ENCODE measurements around the gene CCDC138.

CCDC138 gene

GRCh38 chr2:108845923-108846322 is 59.4 kb downstream of the CCDC138 start:
- no peak for TF ChIP-seq CTCF (IDR thresholded peaks at IDR 0.05; ENCODE audit: low read depth, low read length, missing control alignments)
- H3K4me3 ChIP-seq (ENCODE audit: low read depth, low read length), result no peak overlapping the region
- DNase-seq (ENCODE audit: low read depth), result no peak
- in situ Hi-C loops (cut with HindIII; ENCODE audit: low sequenced_read_pairs), result no loop called here

GRCh38 chr2:108847000-108847399 is 60.4 kb downstream of the CCDC138 start:
- no peak for TF ChIP-seq CTCF (IDR thresholded peaks at IDR 0.05; ENCODE audit: low read depth, low read length, missing control alignments)
- DNase-seq (ENCODE audit: low read depth), result no peak
- H3K4me3 ChIP-seq (ENCODE audit: low read depth, low read length), result no peak overlapping the region
- in situ Hi-C loops (cut with HindIII; ENCODE audit: low sequenced_read_pairs), result no loop called here

GRCh38 chr2:108852375-108852774 is 65.8 kb downstream of the CCDC138 start:
- in situ Hi-C loops (cut with HindIII; ENCODE audit: low sequenced_read_pairs), result no loop called here
- no peak for TF ChIP-seq CTCF (IDR thresholded peaks at IDR 0.05; ENCODE audit: low read depth, low read length, missing control alignments)
- no peak for DNase-seq (ENCODE audit: low read depth)
- no peak overlapping the region for H3K4me3 ChIP-seq (ENCODE audit: low read depth, low read length)

- TF ChIP-seq CTCF (IDR thresholded peaks at IDR 0.05; ENCODE audit: low read depth, low read length, missing control alignments), result no peak
- in situ Hi-C loops (cut with HindIII; ENCODE audit: low sequenced_read_pairs), result no loop called here
- DNase-seq (ENCODE audit: low read depth), result no peak
- H3K4me3 ChIP-seq (ENCODE audit: low read depth, low read length), result no peak overlapping the region
These were observed 66.8 kb downstream of the CCDC138 start for GRCh38 chr2:108853421-108853820.

- no peak overlapping the region for H3K4me3 ChIP-seq (ENCODE audit: low read depth, low read length)
- in situ Hi-C loops (cut with HindIII; ENCODE audit: low sequenced_read_pairs), result no loop called here
- TF ChIP-seq CTCF (IDR thresholded peaks at IDR 0.05; ENCODE audit: low read depth, low read length, missing control alignments), result no peak
These were observed 67.9 kb downstream of the CCDC138 start for GRCh38 chr2:108854484-108854883.

GRCh38 chr2:108855194-108855593 is 68.6 kb downstream of the CCDC138 start:
- H3K4me3 ChIP-seq (ENCODE audit: low read depth, low read length), result no peak overlapping the region
- in situ Hi-C loops (cut with HindIII; ENCODE audit: low sequenced_read_pairs), result no loop called here
- peak; percentile 15 for DNase-seq (ENCODE audit: low read depth)
- TF ChIP-seq CTCF (IDR thresholded peaks at IDR 0.05; ENCODE audit: low read depth, low read length, missing control alignments), result no peak

More at GRCh38 chr2:108854484-108854883, 67.9 kb downstream of the CCDC138 start:
- DNase-seq (ENCODE audit: low read depth), result no peak

GRCh38 chr2:108858894-108859293 is 72.3 kb downstream of the CCDC138 start:
- peak; percentile 5 for DNase-seq (ENCODE audit: low read depth)
- TF ChIP-seq CTCF (IDR thresholded peaks at IDR 0.05; ENCODE audit: low read depth, low read length, missing control alignments), result no peak
- in situ Hi-C loops (cut with HindIII; ENCODE audit: low sequenced_read_pairs), result no loop called here
- no peak overlapping the region for H3K4me3 ChIP-seq (ENCODE audit: low read depth, low read length)

All from astrocyte of the cerebellum (primary cell).